ENCODE data around the gene FAM241B. TPM values are rescaled to one million over a fixed set of nuclear protein-coding genes. Genes with fewer than 3 reads are reported as not detected.

Gene FAM241B
- polyA plus RNA-seq, 1 donor (not counting 4 experiments of a cell fraction or from before 2014, with no cell fraction given) = 7.9 TPM

DNA sequence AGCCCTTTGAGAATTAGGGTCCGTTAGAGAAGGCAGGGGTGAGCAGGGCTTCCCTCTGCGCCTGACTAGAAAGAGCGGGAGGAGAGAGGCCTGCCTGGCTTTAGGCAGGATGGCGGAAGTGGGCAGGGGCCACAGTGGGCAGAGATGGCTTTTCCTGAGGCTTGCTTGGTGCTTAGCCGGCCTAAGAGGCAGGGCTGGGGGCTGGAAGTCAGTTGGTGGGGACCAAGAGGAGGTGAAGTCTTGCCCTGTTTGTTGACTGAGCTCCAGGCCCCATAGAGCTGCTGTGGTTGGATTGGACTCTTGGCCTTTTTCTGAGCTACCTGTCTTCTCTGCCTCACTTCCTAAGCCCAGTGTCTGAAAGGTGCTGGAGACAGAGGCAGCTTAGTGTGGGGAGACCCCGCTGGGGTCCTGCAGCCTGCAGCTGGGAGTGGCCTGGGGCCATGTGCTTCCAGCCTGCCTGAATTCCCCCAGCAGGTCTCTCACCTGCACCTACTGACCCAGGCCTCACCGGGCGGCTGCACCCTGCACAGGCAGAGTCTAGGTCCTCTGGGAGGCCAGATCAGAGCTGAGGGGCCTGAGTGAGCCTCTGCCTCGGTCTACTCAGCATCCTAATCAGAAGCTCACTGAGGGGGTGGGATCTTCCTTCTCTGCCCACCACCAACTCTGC is 4.8 kb downstream of the FAM241B start:
- no peaks in the 10 kb centered on the region for H3K9me1 ChIP-seq (ENCODE audit: control insufficient read depth, extremely low read depth, insufficient read depth, low read length)
- H3K9ac ChIP-seq (ENCODE audit: control insufficient read depth, extremely low read depth, insufficient read depth, low read length) = no peak overlapping the region
- peaks cover 0 to 3% of the 10 kb centered on the region in 2 experiments for H3K36me3 ChIP-seq (ENCODE audit: control insufficient read depth in 2 of 2, extremely low read depth in 1 of 2, insufficient read depth in 2 of 2, low read length in 2 of 2)
- dilution Hi-C loops (cut with MboI; ENCODE audit: extremely low pct_ligation_motif_present, low sequenced_read_pairs) = no loop called here
- no peaks in the 10 kb centered on the region for H3K9me3 ChIP-seq (ENCODE audit: control insufficient read depth, low read depth, low read length)
- FAIRE-seq = no peak
- no peak overlapping the region for H3K27ac ChIP-seq (ENCODE audit: control insufficient read depth, insufficient read depth, low read length)
- H3K4me1 ChIP-seq (ENCODE audit: control insufficient read depth, extremely low read depth, insufficient read depth, low read length) = peaks cover 10% of the 10 kb centered on the region
- no peak overlapping the region for H2AFZ ChIP-seq (ENCODE audit: control insufficient read depth, low read length)
- no peak overlapping the region for H3K4me3 ChIP-seq (ENCODE audit: control insufficient read depth in 2 of 3, extremely low read depth in 1 of 3, insufficient read depth in 2 of 3, low read depth in 1 of 3, low read length in 3 of 3)
- TF ChIP-seq, protein P1, sequence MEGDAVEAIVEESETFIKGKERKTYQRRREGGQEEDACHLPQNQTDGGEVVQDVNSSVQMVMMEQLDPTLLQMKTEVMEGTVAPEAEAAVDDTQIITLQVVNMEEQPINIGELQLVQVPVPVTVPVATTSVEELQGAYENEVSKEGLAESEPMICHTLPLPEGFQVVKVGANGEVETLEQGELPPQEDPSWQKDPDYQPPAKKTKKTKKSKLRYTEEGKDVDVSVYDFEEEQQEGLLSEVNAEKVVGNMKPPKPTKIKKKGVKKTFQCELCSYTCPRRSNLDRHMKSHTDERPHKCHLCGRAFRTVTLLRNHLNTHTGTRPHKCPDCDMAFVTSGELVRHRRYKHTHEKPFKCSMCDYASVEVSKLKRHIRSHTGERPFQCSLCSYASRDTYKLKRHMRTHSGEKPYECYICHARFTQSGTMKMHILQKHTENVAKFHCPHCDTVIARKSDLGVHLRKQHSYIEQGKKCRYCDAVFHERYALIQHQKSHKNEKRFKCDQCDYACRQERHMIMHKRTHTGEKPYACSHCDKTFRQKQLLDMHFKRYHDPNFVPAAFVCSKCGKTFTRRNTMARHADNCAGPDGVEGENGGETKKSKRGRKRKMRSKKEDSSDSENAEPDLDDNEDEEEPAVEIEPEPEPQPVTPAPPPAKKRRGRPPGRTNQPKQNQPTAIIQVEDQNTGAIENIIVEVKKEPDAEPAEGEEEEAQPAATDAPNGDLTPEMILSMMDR (optimal IDR thresholded peaks at IDR 0.05 in 1 of 3, IDR thresholded peaks at IDR 0.05 in 1 of 3, conservative IDR thresholded peaks at IDR 0.05 in 1 of 3; ENCODE audit: extremely low read depth in 1 of 3, insufficient read depth in 2 of 3, low read length in 3 of 3) = no peak
- TF ChIP-seq EZH2 (IDR thresholded peaks at IDR 0.05; ENCODE audit: low read length) = no peak
- no peak for DNase-seq (ENCODE audit: low read depth, low spot score)
- H3K79me2 ChIP-seq (ENCODE audit: control insufficient read depth, insufficient read depth, low read length) = no peaks in the 10 kb centered on the region
- no peaks in the 10 kb centered on the region for H4K20me1 ChIP-seq (ENCODE audit: control insufficient read depth, extremely low read depth, insufficient read depth, low read length)
- H3K27me3 ChIP-seq (ENCODE audit: control insufficient read depth, extremely low read depth, insufficient read depth, low read length) = no peaks in the 10 kb centered on the region
- H3K4me2 ChIP-seq (ENCODE audit: control insufficient read depth, extremely low read depth, insufficient read depth, low read depth, low read length) = no peak overlapping the region

- no peaks in the 10 kb centered on the region for H3K79me2 ChIP-seq (ENCODE audit: control insufficient read depth, insufficient read depth, low read length)
- H3K9ac ChIP-seq (ENCODE audit: control insufficient read depth, extremely low read depth, insufficient read depth, low read length) = no peak overlapping the region
- no peak overlapping the region for H3K27ac ChIP-seq (ENCODE audit: control insufficient read depth, insufficient read depth, low read length)
- no peak for TF ChIP-seq EZH2 (IDR thresholded peaks at IDR 0.05; ENCODE audit: low read length)
- TF ChIP-seq, protein P1 (optimal IDR thresholded peaks at IDR 0.05 in 1 of 3, IDR thresholded peaks at IDR 0.05 in 1 of 3, conservative IDR thresholded peaks at IDR 0.05 in 1 of 3; ENCODE audit: extremely low read depth in 1 of 3, insufficient read depth in 2 of 3, low read length in 3 of 3) = no peak
- no peak overlapping the region for H2AFZ ChIP-seq (ENCODE audit: control insufficient read depth, low read length)
- H3K9me3 ChIP-seq (ENCODE audit: control insufficient read depth, low read depth, low read length) = no peaks in the 10 kb centered on the region
- no peaks in the 10 kb centered on the region for H3K27me3 ChIP-seq (ENCODE audit: control insufficient read depth, extremely low read depth, insufficient read depth, low read length)
- H3K36me3 ChIP-seq (ENCODE audit: control insufficient read depth in 2 of 2, extremely low read depth in 1 of 2, insufficient read depth in 2 of 2, low read length in 2 of 2) = peaks cover 0 to 3% of the 10 kb centered on the region in 2 experiments
- H3K4me3 ChIP-seq (ENCODE audit: control insufficient read depth in 2 of 3, extremely low read depth in 1 of 3, insufficient read depth in 2 of 3, low read depth in 1 of 3, low read length in 3 of 3) = no peak overlapping the region
- DNase-seq (ENCODE audit: low read depth, low spot score) = no peak
- H3K4me2 ChIP-seq (ENCODE audit: control insufficient read depth, extremely low read depth, insufficient read depth, low read depth, low read length) = no peak overlapping the region
- dilution Hi-C loops (cut with MboI; ENCODE audit: extremely low pct_ligation_motif_present, low sequenced_read_pairs) = no loop called here
- H4K20me1 ChIP-seq (ENCODE audit: control insufficient read depth, extremely low read depth, insufficient read depth, low read length) = peaks cover 5% of the 10 kb centered on the region
- no peaks in the 10 kb centered on the region for H3K9me1 ChIP-seq (ENCODE audit: control insufficient read depth, extremely low read depth, insufficient read depth, low read length)
- peaks cover 14% of the 10 kb centered on the region for H3K4me1 ChIP-seq (ENCODE audit: control insufficient read depth, extremely low read depth, insufficient read depth, low read length)
- FAIRE-seq = no peak
Measured at GRCh38 chr10:69635428-69636272, 5.6 kb downstream of the FAM241B start.
